Measurements from ENCODE around the gene CLK2. TPM values are rescaled to one million over a fixed set of nuclear protein-coding genes. Genes with fewer than 3 reads are reported as not detected.
"Not testable (repeated sequence)": the region's sequence is repeated elsewhere in the genome, so short reads cannot be mapped to it uniquely, and the experiment has no call there.

Gene CLK2
- total and polyA plus RNA-seq, 2 donors, result 28.9 to 86.5 TPM

DNA sequence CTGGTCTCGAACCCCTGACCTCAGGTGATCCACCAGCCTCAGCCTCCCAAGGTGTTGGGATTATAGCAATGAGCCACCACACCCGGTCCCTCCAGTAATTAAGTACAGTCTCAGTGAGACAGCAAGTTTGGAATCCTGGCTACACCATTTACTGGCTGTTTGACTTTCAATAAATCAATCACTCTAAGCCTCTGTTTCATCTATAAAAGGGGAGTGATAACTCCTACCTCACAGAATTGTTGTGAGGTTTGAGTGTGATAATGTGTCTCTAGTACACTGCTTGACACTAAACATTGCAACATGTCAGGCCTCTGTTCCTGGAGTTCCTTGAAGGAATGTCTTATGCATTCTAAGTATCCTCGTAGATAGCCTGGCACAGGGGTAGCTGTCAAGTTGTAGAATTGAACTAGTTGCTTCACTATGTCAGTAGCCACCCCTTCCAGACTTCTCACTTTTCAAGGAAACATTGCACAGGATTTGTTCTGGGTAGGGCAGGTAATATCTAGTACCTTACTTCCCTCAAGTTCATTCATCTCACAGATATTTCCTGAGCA, 30.4 kb downstream of the CLK2 start:
- H3K4me1 ChIP-seq (ENCODE audit: control insufficient read depth in 2 of 2, insufficient read depth in 2 of 2, low read length in 2 of 2), result peaks cover 20 to 36% of the 10 kb centered on the region in 2 donors
- H3K9me3 ChIP-seq (ENCODE audit: control insufficient read depth in 2 of 2, insufficient read depth in 1 of 2, low read length in 1 of 2), result peaks cover 0 to 5% of the 10 kb centered on the region in 2 donors
- H3K4me3 ChIP-seq (ENCODE audit: low read length in 2 of 2), result peak overlapping the region; percentile 54 to 59
- 96% methylated on average over 3 of the region's 3 CpGs for WGBS
- H3K27me3 ChIP-seq (ENCODE audit: control insufficient read depth in 2 of 2, insufficient read depth in 1 of 2, low read length in 1 of 2), result no peaks in the 10 kb centered on the region
- peak overlapping the region in 1 of 2 donors; percentile 91 for H3K27ac ChIP-seq (ENCODE audit: low read depth in 1 of 2, low read length in 1 of 2)
- peaks cover 6 to 13% of the 10 kb centered on the region in 2 donors for H3K36me3 ChIP-seq (ENCODE audit: control insufficient read depth in 2 of 2, insufficient read depth in 2 of 2, low read length in 1 of 2)
- no peak for DNase-seq (ENCODE audit: low read depth in 6 of 9, low spot score in 9 of 9)

DNA sequence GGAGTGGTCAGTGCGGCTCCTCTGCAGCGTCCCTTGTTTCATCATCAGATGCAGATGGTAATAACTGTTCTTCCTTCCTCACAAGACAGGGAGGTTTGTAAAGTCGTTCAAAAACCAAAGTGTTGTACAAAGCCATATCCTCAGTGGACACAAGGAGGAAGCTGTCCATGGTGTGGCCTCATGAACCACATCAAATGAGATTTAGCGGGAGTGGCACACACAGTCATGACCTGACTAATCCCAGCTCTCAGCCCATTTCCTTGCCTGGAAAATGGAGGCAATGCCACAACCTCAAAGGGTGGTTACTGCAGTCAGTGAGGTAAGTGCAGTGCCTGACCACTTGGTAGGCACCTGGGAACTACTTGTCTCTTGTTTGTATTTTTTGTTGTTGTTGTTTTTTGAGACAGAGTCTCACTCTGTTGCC, 31.5 kb downstream of the CLK2 start:
- H3K9me3 ChIP-seq (ENCODE audit: control insufficient read depth in 2 of 2, insufficient read depth in 1 of 2, low read length in 1 of 2), result peaks cover 0 to 5% of the 10 kb centered on the region in 2 donors
- no peaks in the 10 kb centered on the region for H3K27me3 ChIP-seq (ENCODE audit: control insufficient read depth in 2 of 2, insufficient read depth in 1 of 2, low read length in 1 of 2)
- WGBS, result 74% methylated on average over 4 of the region's 4 CpGs
- no peak overlapping the region for H3K4me3 ChIP-seq (ENCODE audit: low read length in 2 of 2)
- no peak for DNase-seq (ENCODE audit: low read depth in 6 of 9, low spot score in 9 of 9)
- H3K27ac ChIP-seq (ENCODE audit: low read depth in 1 of 2, low read length in 1 of 2), result peak overlapping the region in 1 of 2 donors; percentile 34
- peaks cover 20 to 36% of the 10 kb centered on the region in 2 donors for H3K4me1 ChIP-seq (ENCODE audit: control insufficient read depth in 2 of 2, insufficient read depth in 2 of 2, low read length in 2 of 2)
- H3K36me3 ChIP-seq (ENCODE audit: control insufficient read depth in 2 of 2, insufficient read depth in 2 of 2, low read length in 1 of 2), result peaks cover 12 to 16% of the 10 kb centered on the region in 2 donors

DNA sequence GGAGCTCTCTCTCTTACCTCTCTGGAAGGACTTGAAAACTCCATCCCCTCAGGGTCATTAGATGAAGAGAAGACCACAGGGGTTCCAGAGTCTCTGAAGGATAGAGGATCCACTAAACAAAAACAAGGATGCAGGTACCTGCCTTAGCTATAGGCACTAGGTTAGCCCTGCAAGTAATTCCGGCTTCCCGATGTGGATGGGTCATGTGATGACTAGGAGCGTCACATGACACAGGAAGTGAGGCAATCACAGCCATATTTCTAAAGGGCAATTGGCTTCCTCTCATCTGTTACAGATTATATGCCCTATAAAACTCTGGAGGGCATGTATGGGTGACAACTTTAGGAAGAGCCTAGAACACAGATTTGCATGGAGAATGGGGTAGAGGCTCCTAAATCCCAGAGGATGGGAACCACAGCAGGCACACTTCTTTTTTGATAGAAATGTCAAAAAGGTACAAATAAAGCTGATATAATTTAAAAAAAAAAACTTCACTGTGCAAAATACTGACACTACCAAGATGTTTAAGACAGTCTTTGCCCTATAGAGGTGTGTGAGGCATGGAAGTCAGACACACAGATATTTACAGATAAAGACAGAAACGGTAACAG, 32.1 kb downstream of the CLK2 start:
- DNase-seq (ENCODE audit: low read depth in 6 of 9, low spot score in 9 of 9), result peak in 8 of 9 donors; percentile 72 to 93 (median 80)
- Histone ChIP-seq H3K36me3 (ENCODE audit: control insufficient read depth in 2 of 2, insufficient read depth in 2 of 2, low read length in 1 of 2) (peaks cover 19 to 23% of the 10 kb centered on the region in 2 donors), H3K4me3 (ENCODE audit: low read length in 2 of 2) (peak overlapping the region; percentile 45 to 57), H3K27ac (ENCODE audit: low read depth in 1 of 2, low read length in 1 of 2) (peak overlapping the region in 1 of 2 donors; percentile 34), H3K27me3 (ENCODE audit: control insufficient read depth in 2 of 2, insufficient read depth in 1 of 2, low read length in 1 of 2) (no peaks in the 10 kb centered on the region), H3K9me3 (ENCODE audit: control insufficient read depth in 2 of 2, insufficient read depth in 1 of 2, low read length in 1 of 2) (peaks cover 0 to 5% of the 10 kb centered on the region in 2 donors), H3K4me1 (ENCODE audit: control insufficient read depth in 2 of 2, insufficient read depth in 2 of 2, low read length in 2 of 2) (peaks cover 20 to 36% of the 10 kb centered on the region in 2 donors)
- 20% methylated on average over 4 of the region's 4 CpGs for WGBS

DNA sequence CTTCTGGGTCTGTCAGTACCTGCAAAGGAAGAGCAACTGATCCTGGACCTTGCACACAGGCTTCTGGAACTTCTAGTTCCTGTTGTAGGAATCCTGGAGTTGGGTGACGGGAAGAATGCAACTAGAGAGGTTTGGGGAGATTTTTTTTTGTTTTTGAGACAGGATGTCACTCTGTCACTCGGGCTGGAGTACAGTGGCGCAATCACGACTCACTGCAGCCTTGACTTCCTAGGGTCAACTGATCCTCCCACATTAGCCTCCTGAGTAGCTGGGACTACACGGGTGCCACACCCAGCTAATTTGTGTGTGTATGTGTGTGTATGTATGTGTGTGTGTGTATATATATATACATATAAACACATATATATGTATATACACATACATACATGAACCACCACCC, 36.9 kb downstream of the CLK2 start:
- peaks cover 26 to 27% of the 10 kb centered on the region in 2 donors for H3K36me3 ChIP-seq (ENCODE audit: control insufficient read depth in 2 of 2, insufficient read depth in 2 of 2, low read length in 1 of 2)
- no peak overlapping the region for H3K27ac ChIP-seq (ENCODE audit: low read depth in 1 of 2, low read length in 1 of 2)
- DNase-seq (ENCODE audit: low read depth in 6 of 9, low spot score in 9 of 9), result no peak
- WGBS, result 96% methylated on average over 5 of the region's 5 CpGs
- peaks cover 6 to 12% of the 10 kb centered on the region in 2 donors for H3K4me1 ChIP-seq (ENCODE audit: control insufficient read depth in 2 of 2, insufficient read depth in 2 of 2, low read length in 2 of 2)
- H3K27me3 ChIP-seq (ENCODE audit: control insufficient read depth in 2 of 2, insufficient read depth in 1 of 2, low read length in 1 of 2), result no peaks in the 10 kb centered on the region
- no peaks in the 10 kb centered on the region for H3K9me3 ChIP-seq (ENCODE audit: control insufficient read depth in 2 of 2, insufficient read depth in 1 of 2, low read length in 1 of 2)
- H3K4me3 ChIP-seq (ENCODE audit: low read length in 2 of 2), result no peak overlapping the region

DNA sequence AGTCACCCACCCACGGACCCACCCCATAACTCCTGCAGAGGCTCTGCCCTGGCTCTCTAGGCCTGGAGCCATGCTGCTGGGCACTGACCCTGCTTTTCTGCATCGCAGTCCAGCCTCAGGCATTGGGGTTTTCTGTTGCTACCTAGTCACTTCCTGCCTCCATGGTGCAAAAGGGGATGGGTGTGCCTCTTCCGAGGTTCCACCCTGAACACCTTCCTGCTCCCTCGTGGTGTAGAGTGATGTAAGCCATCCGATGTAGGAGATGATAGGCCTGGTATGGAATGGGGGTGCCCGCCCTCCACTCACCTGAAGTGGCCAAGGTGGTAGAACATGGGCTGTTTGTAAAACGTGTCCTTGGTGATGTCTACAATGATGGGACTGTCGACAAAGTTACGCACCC, 37.9 kb downstream of the CLK2 start:
- not testable (repeated sequence) for DNase-seq (ENCODE audit: low read depth in 6 of 9, low spot score in 9 of 9)

DNA sequence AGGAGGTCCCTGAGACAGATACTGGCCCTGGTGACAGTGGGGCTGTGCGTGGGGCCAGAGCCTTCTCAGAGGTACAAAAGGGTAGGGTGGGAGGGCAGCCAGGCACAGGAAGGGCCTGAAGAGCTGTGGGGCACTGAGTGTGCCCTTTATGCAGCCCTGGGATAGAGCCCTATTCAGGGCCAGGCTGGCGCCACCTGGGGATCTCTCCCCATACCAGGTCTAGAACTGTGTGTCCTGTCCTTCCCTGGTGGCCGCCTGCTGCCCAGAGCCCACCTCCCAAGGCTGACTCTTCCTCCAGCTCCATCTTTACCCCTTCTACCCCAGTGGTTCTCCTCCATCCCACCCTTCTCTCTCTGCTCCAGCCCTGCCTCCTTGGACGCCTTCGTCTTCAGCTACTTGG, 39.8 kb downstream of the CLK2 start:
- H3K9me3 ChIP-seq (ENCODE audit: control insufficient read depth in 2 of 2, insufficient read depth in 1 of 2, low read length in 1 of 2); H3K27ac ChIP-seq (ENCODE audit: low read depth in 1 of 2, low read length in 1 of 2); H3K27me3 ChIP-seq (ENCODE audit: control insufficient read depth in 2 of 2, insufficient read depth in 1 of 2, low read length in 1 of 2); H3K4me1 ChIP-seq (ENCODE audit: control insufficient read depth in 2 of 2, insufficient read depth in 2 of 2, low read length in 2 of 2); H3K4me3 ChIP-seq (ENCODE audit: low read length in 2 of 2); DNase-seq (ENCODE audit: low read depth in 6 of 9, low spot score in 9 of 9): not testable (repeated sequence)
- 98% methylated on average over 2 of the region's 5 CpGs for WGBS
- H3K36me3 ChIP-seq (ENCODE audit: control insufficient read depth in 2 of 2, insufficient read depth in 2 of 2, low read length in 1 of 2), result peaks cover 19 to 22% of the 10 kb centered on the region in 2 donors

More for the DNA sequence above, 37.9 kb downstream of the CLK2 start:
- 96% methylated on average over 8 of the region's 9 CpGs for WGBS
- not testable (repeated sequence) for H3K4me3 ChIP-seq (ENCODE audit: low read length in 2 of 2); H3K9me3 ChIP-seq (ENCODE audit: control insufficient read depth in 2 of 2, insufficient read depth in 1 of 2, low read length in 1 of 2); H3K27me3 ChIP-seq (ENCODE audit: control insufficient read depth in 2 of 2, insufficient read depth in 1 of 2, low read length in 1 of 2); H3K27ac ChIP-seq (ENCODE audit: low read depth in 1 of 2, low read length in 1 of 2); H3K4me1 ChIP-seq (ENCODE audit: control insufficient read depth in 2 of 2, insufficient read depth in 2 of 2, low read length in 2 of 2)
- peaks cover 26 to 27% of the 10 kb centered on the region in 2 donors for H3K36me3 ChIP-seq (ENCODE audit: control insufficient read depth in 2 of 2, insufficient read depth in 2 of 2, low read length in 1 of 2)

DNA sequence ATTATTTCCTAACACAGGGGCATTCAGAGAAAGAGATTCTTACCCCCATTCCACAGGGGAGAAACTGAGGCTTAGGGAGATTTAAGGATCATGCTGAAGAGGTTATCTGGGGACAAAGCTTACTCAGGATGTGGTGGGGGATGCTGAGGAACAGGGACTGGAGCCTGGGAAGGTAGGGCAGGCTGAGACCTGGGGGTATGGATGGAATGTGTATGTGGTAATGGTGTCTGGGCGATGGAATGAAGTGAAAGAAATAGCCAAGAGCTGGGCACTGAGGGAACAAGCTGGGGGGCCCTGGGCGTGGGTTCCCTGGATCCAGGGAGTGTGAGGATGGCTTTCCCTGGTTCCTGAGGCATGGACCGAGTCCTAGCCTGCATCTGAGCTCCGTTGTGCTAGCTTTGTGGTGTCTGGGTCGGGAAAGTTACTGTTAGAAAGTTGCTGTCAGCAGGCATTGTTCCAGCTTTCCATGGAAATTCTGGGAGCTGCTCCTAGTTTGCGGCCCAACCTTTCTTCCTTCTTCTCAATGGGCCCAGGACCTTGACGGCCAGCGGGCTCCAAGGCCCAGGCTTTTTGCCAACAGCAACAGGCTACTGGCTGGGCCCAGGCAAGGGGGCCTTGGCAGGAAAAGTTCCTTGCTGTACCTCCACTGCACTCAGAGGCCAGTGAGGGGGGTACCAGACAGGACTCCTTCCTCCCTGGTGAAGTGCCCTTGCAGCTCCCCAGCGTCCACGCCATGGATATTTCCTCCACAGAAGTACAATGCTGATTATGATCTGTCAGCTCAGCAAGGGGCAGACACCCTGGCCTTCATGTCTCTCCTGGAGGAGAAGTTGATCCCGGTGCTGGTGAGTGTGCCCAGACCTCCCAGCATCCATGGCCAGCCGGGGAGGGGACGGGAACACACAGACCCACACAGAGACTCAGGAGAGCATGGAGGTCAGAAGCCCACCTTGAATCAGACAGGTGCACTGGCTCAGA, 41.0 kb downstream of the CLK2 start:
- not testable (repeated sequence) for H3K4me3 ChIP-seq (ENCODE audit: low read length in 2 of 2); H3K27me3 ChIP-seq (ENCODE audit: control insufficient read depth in 2 of 2, insufficient read depth in 1 of 2, low read length in 1 of 2); H3K9me3 ChIP-seq (ENCODE audit: control insufficient read depth in 2 of 2, insufficient read depth in 1 of 2, low read length in 1 of 2); DNase-seq (ENCODE audit: low read depth in 6 of 9, low spot score in 9 of 9); H3K4me1 ChIP-seq (ENCODE audit: control insufficient read depth in 2 of 2, insufficient read depth in 2 of 2, low read length in 2 of 2); H3K27ac ChIP-seq (ENCODE audit: low read depth in 1 of 2, low read length in 1 of 2)
- 92% methylated on average over 13 of the region's 13 CpGs for WGBS
- H3K36me3 ChIP-seq (ENCODE audit: control insufficient read depth in 2 of 2, insufficient read depth in 2 of 2, low read length in 1 of 2), result peaks cover 15 to 17% of the 10 kb centered on the region in 2 donors

DNA sequence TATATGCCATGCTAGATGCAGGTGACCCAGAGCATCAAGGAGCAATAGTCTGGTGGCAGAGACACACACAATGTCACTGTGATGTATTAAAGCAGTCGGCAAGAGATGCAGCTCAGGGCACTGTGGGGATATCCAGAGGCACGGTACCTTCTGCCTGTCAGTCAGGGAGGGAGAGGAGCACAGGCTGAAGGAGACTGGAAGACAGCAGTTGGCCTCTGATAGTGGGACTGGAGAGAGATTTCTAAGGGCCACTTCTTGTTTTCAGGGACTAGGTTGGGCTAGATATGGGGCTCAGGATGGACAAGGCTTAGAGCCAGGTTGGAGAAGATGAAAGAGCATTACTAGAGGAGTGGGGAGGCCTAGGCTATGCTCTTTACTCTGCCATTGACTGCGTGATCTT, 42.0 kb downstream of the CLK2 start:
- 94% methylated on average over 3 of the region's 3 CpGs for WGBS

DNA sequence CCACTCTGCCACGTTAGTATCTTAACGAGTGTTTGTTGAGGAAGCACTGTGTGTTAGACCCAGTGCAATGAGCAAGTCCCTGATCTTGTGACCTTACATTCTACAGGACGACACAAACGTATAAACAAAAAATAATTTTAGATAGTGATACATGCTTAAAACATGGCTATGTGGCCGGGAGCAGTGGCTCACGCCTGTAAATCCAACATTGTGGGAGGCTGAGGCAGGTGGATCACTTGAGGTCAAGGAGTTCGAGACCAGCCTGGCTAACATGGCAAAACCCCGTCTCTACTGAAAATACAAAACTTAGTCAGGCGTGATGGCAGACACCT, 45.2 kb downstream of the CLK2 start:
- 75% methylated on average over 9 of the region's 9 CpGs for WGBS
- H3K36me3 ChIP-seq (ENCODE audit: control insufficient read depth in 2 of 2, insufficient read depth in 2 of 2, low read length in 1 of 2), result peaks cover 7 to 10% of the 10 kb centered on the region in 2 donors
- peak overlapping the region; percentile 91 to 93 for H3K27ac ChIP-seq (ENCODE audit: low read depth in 1 of 2, low read length in 1 of 2)

More for the DNA sequence above, 42.0 kb downstream of the CLK2 start:
- not testable (repeated sequence) for H3K36me3 ChIP-seq (ENCODE audit: control insufficient read depth in 2 of 2, insufficient read depth in 2 of 2, low read length in 1 of 2); H3K4me3 ChIP-seq (ENCODE audit: low read length in 2 of 2); DNase-seq (ENCODE audit: low read depth in 6 of 9, low spot score in 9 of 9); H3K9me3 ChIP-seq (ENCODE audit: control insufficient read depth in 2 of 2, insufficient read depth in 1 of 2, low read length in 1 of 2); H3K27me3 ChIP-seq (ENCODE audit: control insufficient read depth in 2 of 2, insufficient read depth in 1 of 2, low read length in 1 of 2); H3K27ac ChIP-seq (ENCODE audit: low read depth in 1 of 2, low read length in 1 of 2)
- H3K4me1 ChIP-seq (ENCODE audit: control insufficient read depth in 2 of 2, insufficient read depth in 2 of 2, low read length in 2 of 2), result peaks cover 2 to 14% of the 10 kb centered on the region in 2 donors

More for the DNA sequence above, 45.2 kb downstream of the CLK2 start:
- H3K4me1 ChIP-seq (ENCODE audit: control insufficient read depth in 2 of 2, insufficient read depth in 2 of 2, low read length in 2 of 2), result peaks cover 8 to 24% of the 10 kb centered on the region in 2 donors
- H3K4me3 ChIP-seq (ENCODE audit: low read length in 2 of 2), result peak overlapping the region; percentile 63 to 67
- no peaks in the 10 kb centered on the region for H3K27me3 ChIP-seq (ENCODE audit: control insufficient read depth in 2 of 2, insufficient read depth in 1 of 2, low read length in 1 of 2)
- H3K9me3 ChIP-seq (ENCODE audit: control insufficient read depth in 2 of 2, insufficient read depth in 1 of 2, low read length in 1 of 2), result no peaks in the 10 kb centered on the region
- DNase-seq (ENCODE audit: low read depth in 6 of 9, low spot score in 9 of 9), result no peak

All from thymus (tissue), 11 donors.